HG02884 (cell line): ENCODE results near the gene TIMM17A.

Experiments used
- ATAC-seq: cut with Tn5 transposase; IDR thresholded peaks from one replicate; pipeline ENCODE4 v1.9.1; 2021; ENCODE audit warnings: mild to moderate bottlenecking, moderate library complexity; ENCODE audit not compliant: unreplicated experiment

TIMM17A gene

DNA sequence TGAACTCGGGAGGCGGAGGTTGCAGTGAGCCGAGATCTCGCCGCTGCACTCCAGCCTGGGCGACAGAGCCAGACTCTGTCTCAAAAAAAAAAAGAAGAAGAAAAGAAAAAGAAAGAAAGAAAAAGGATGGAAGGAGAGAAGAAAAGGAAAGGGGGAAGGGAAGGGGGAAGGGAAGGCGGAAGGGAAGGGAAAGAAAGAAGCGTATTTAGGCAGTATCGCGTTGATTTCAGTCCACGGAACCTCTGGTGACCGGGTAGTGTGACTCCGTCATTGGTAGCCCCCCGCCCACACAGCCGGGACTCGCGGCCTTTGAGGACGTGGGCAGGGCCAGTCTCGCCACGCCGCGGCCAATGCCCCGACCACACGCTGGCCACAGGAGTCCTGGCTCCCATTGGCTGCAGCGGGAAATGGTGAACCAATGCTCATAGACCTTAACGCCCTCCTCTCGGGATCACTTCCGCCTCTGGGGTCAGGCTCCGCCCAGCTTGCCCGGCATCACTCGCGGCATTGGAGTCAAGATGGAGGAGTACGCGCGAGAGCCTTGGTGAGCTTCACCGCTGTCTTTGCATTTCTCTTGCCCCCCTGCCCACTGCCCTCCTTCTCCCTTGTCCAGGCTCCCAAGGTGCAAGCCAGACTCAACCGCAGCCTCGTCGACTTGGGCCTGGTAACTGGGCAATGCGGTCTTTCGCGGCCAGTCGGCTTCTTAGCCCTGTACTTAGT lies at the start of gene TIMM17A:
Gene TIMM17A, plus strand, starts transcription at position 495 of the 720 bp plus-strand sequence. Its CDS starts 24 bp downstream, at position 519.
- ATAC-seq = peak; percentile 100

DNA sequence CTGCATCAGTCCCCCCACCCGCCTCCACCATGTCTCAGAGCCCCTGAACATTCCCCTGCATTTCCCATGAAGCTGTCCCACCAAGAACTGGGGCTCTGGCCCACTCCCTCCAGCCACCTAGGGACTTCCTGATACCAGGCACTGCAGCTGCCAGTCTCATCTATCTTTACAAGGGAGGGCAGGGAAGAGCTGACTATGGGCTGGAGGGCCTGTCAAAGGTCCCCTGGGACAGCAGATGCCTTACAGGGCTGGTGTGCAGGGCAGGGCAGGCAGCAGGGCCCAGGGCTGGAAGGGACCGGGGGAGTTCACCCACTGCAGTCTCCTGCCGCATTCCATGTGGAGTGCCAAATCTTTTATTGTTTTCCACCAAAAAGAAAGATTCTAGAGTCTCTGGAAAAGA lies 49.0 kb upstream of the TIMM17A start:
- ATAC-seq = no peak

- no peak for ATAC-seq
Observed at GRCh38 chr1:201907621-201908020, 47.7 kb upstream of the TIMM17A start.

DNA sequence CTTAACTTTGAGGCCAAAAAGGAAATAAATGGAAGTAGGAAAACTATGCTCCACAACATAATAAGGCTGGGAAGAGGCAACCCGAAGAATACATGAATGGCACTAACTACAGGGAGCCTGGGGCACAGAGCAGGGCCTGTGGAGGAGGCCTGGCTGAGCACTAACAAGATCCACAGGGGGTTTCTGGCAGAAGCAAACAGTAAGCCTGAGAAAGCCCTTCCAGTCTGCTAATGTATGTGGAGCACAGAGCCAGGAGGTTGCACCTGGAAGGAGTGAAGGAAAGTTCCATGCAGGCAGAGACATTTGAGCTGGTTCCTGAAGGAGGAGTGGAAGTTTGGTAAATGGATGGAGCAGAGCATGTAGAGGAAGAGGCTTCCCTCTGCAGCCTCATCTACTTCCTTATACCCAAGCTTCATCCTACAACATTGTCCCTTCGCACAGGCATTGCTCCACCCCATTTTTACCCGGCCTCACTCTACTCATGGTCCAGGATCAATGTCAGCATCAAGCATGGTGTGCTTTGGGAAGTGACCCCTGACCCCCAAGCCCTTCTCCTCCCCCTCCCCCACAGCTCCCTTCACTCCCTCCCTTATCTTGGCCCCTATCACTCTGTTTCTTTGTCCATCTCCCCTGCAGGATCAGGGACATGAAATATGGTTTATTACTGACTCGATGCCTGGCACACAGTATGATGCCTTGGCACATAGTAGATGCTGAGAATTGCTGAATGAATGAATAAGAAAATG lies 43.3 kb upstream of the TIMM17A start:
- no peak for ATAC-seq

DNA sequence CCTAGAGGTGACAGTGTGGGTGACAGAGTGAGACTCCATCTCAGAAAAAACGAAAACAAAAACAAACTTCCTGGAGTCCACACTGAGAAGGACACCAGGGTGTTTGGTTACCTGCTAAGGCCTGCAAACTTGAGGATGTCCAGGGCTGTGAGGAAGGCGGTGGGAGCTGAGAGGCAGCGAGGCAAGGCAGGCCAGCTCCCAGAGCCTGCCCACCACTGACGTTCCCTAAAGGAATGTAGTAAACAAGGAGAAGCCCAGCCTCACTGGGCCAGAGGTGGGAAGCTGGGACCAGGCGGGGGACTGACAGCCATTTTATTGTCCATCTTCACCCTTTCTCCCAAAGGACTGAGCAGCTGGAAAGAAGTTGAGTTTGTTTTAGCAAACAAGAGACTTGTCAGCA lies 42.5 kb upstream of the TIMM17A start:
- ATAC-seq = no peak

- no peak for ATAC-seq
Observed at GRCh38 chr1:201914456-201915235, 40.7 kb upstream of the TIMM17A start.

- no peak for ATAC-seq
Observed at GRCh38 chr1:201916649-201917249, 38.6 kb upstream of the TIMM17A start.

DNA sequence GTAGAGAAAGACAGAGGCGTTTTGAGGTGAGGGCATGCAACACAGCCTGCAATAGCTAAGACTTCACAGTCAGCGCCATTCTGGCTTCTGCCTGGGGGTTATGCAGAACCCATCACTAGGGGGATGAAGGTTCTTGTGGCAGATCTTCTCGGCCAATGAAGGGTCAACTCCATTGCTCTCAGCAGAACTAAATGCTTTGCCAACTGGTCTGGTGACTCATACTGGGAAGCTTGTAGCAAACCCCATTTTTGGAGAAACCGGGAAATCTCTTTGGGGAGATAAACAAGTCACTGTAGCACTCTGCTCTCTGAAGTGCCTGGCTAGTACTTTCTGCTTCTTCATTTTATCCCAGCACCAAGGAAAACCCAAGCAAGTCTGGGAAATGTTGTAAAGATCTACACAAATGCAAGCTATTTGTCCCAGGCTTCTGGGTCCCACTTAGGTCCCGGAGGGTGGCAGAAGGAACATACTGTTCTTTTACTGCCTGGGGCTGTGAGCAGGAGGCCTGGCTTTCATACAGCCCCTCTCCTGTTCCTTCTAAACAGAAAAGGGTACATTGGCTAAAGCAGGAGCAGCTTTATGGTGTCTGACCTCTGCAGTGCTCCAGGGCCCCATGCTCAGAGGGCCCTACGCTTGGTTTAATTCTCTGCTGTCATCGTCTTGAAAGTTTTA lies 37.8 kb upstream of the TIMM17A start:
- no peak for ATAC-seq

- ATAC-seq = no peak
Observed at GRCh38 chr1:201918343-201918742, 37.0 kb upstream of the TIMM17A start.

DNA sequence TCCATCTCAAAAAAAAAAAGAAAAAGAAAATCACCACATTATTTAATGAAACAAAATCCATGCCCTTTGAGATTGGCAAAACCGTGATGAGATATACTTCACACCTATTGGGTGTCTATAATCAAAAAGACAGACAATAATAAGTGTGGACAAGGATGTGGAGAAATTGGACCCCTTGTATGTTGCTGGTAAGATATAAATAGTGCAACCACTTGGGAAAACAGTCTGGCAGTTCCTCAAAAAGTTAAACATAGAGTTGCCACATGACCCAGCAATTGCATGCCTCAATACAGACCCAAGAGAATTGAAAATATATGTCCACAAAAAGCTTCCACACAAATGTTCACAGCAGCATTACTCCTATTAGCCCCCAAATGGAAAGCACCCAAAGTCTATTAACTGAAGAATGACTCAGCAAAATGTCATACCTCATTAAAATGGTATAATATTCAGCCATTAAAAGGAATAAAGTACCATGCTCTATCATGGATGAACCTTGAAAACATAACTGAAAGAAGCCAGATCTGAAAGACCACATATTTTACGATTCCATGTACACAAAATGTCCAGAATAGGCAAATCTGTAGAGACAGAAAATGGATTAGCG lies 33.2 kb upstream of the TIMM17A start:
- ATAC-seq = no peak

- ATAC-seq = no peak
Observed at GRCh38 chr1:201925301-201925567, 30.1 kb upstream of the TIMM17A start.

DNA sequence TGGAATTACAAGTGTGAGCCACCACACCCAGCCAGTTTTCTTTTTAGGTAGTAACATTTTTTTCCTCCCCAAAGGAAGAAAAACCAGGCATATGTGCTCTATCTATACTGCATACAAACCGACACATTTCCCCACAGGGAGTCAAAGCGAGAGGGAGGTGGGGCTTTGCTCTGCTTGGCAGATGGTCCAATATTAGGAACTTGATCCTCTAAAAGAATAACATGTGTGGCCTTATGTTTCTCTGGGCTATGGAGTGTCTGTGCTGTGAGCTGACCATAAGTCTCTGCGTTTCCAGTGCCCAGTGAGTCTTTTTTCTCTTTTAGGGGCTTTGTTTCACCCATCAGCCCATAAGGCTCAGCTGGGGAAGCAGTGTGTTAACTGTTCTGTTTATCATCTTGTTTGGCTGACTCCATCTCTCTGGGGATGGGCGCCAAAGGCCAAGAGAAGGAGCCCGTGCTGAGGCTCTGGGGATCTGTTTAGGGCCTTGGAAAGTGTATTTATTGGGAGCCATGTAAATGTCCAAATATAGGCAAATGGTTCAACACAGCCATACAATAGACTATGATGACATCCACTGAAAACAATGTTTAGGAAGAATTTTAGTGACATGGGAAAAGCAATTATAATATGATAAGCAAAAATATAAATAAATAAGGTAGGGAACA lies 29.2 kb upstream of the TIMM17A start:
- no peak for ATAC-seq

- no peak for ATAC-seq
Observed at GRCh38 chr1:201928266-201928665, 27.0 kb upstream of the TIMM17A start.

DNA sequence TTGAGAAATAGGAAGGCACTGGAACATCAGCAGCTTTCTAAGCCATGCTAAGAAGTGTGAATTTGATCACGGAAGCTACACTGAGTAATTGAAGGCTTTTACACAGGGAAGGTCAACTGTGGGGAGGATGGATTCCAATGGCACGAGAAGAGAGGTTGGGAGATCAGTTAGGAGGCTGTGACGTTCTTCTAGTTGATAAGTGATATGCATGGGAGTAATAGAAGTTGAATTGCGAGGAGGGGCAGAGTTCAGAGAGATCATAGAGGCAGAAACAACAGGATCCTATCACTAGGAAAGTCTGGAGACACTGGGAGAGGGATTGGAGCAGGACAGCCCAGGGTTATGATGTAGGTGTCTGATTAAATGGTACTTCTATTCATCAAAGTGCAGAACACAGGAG lies 25.2 kb upstream of the TIMM17A start:
- ATAC-seq = no peak

- ATAC-seq = no peak
Observed at GRCh38 chr1:201930803-201931202, 24.5 kb upstream of the TIMM17A start.

DNA sequence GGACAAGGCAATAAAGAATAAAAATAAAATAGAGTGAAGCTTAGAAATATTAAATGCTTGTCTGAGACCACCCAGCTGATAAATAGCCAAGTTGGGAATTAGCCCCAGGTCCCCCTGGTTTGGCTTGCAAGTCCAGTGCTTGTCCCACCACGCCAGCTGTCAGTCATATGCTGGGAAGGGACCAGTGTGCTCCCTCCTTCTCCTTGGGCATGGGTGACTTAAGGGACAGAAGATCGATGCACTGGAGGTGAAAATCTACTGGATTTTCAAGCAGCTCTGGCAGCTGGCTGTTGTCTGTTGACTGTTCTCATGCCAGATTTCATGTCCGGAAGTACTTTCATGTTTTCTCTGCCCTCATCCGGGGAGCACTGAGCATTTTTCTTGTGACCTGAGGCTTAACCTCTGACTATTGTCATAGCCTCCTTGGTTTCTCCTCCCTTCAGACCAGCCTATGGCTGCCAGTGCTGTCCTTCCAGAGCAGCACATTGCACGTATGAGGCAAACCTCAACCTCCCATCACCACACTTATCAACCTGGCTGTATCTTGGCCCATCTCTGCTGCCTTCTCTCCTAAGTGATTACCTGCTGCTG lies 21.4 kb upstream of the TIMM17A start:
- ATAC-seq = no peak

DNA sequence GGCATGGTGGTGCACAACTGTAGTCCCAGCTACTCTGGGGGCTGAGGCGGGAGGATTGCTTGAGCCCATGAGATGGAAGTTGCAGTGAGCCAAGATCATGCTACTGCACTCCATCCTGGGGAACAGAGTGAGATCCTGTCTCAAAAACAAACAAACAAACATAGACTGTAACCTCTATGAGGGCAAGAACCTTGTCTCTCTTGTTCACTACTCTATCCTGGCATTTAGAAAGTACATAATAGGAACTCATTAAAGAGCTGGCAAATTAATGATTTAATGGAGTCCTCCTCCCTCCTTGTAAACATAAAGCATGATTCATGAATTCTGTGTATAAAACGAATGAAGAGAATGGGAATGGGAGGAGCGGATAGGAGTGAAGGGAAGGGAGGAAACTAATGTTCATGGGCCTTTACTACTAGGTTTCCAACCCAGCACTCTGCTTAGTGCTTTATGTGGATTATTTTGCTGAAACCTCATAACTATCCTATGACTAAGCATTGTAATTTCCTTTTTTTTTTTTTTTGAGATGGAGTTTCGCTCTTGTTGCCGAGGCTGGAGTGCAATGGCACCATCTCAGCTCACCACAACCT lies 17.6 kb upstream of the TIMM17A start:
- no peak for ATAC-seq

GRCh38 chr1:201938440-201939035 lies 16.8 kb upstream of the TIMM17A start:
- no peak for ATAC-seq

- ATAC-seq = no peak
Observed at GRCh38 chr1:201939148-201939547, 16.2 kb upstream of the TIMM17A start.
